GM10266 (cell line): Measurements from ENCODE around the gene CSTF3.

Source experiments
- DNase-seq: peaks from one replicate; pipeline ENCODE4 v3.0.0; 2012; ENCODE audit errors: extremely low spot score
- CTCF ChIP-seq: IDR thresholded peaks from 2 replicates; pipeline ENCODE4 v1.5.1; 2012; ENCODE audit warnings: mild to moderate bottlenecking, low read depth; ENCODE audit not compliant: control insufficient read depth, insufficient read depth; ENCODE audit errors: missing control alignments

CSTF3 gene

GRCh38 chr11:33116535-33116934 lies 44.7 kb downstream of the CSTF3 start:
- TF ChIP-seq CTCF = no peak
- no peak for DNase-seq

DNA sequence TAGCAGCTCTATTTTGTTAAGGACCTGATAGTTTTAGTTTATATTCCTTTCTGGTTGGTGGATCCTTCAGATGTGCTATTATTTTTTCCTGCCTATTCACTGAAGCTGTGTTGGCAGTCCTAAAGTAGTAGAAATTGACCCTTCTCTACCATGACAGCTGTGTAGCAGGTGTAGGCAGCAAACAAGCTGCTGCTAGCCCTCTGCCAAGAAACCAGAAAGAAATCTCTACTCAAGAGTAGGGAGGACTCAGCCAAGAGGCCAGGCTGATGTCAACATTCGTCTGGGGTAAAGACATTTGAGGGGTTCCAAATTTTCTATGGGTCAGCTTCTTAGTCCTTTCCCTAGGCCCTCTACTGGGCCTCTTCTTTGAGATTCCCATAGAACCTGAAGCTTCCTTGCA lies 51.2 kb downstream of the CSTF3 start:
- no peak for DNase-seq

GRCh38 chr11:33109294-33109895 lies 51.9 kb downstream of the CSTF3 start:
- no peak for DNase-seq
- no peak for TF ChIP-seq CTCF

More for the DNA sequence above, 51.2 kb downstream of the CSTF3 start:
- TF ChIP-seq CTCF = no peak

- TF ChIP-seq CTCF = no peak
- no peak for DNase-seq
These were observed 57.4 kb downstream of the CSTF3 start for GRCh38 chr11:33103836-33104235.

DNA sequence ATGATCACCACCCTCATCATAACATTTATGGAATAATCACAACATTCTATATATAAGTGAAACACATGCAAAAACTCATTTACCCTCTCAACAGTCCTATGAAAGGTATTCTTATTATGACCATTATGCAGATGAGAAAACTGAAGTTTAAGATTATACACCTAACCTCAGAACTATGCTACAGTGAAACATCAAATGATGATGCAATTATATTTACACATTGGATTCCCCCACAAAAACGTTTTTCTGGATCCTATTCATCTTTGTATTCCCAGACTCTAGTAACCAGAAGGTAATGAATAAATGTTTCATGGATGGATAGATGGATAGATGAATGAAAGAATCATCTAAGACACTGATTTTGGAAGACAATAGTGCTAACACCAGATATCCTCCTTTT lies 67.1 kb downstream of the CSTF3 start:
- TF ChIP-seq CTCF = no peak

GRCh38 chr11:33089776-33090175 lies 71.5 kb downstream of the CSTF3 start:
- TF ChIP-seq CTCF = no peak
- no peak for DNase-seq

More for the DNA sequence above, 67.1 kb downstream of the CSTF3 start:
- no peak for DNase-seq

- no peak for TF ChIP-seq CTCF
- no peak for DNase-seq
These were observed 75.3 kb downstream of the CSTF3 start for GRCh38 chr11:33086017-33086416.
